Naive thymus-derived CD4-positive, alpha-beta T cell (primary cell): ENCODE data around the gene HOXB4. TPM values are rescaled to one million over a fixed set of nuclear protein-coding genes. Genes with fewer than 3 reads are reported as not detected.

Experiments
- ATAC-seq: fragments of 150-1000 bp; cut with Tn5 transposase; 2 replicates; pipeline ENCODE4 v1.10.0; 2021; ENCODE audit warnings: mild to moderate bottlenecking, moderate library complexity
- CTCF ChIA-PET: fragments of 350-600 bp; sonication (Branson Sonifier 250); formaldehyde crosslinking; loops from one replicate; lab custom pipeline; 2021; ENCODE audit warnings: antibody characterized with exemption; lab: Charles Lee
- POLR2A ChIA-PET: fragments of 350-600 bp; sonication (Branson Sonifier 250); formaldehyde crosslinking; loops from one replicate; lab custom pipeline; 2021; ENCODE audit warnings: antibody characterized with exemption, inconsistent platforms; lab: Charles Lee
- DNase-seq, 9 donors: peaks; one replicate each; pipeline versions ENCODE4 v3.0.0 to v3.0.0-alpha.2; 2020 to 2022; ENCODE audit warnings: mixed read lengths in 1 of 9
- H3K27ac ChIP-seq: one replicate; pipeline ENCODE4 v1.7.0; 2013; ENCODE audit warnings: mild to moderate bottlenecking, low read depth, low read length, moderate library complexity
- H3K27me3 ChIP-seq, 2 donors: one replicate each; pipeline ENCODE4 v1.7.0; 2013; ENCODE audit warnings: low read length in 2 of 2, mild to moderate bottlenecking in 2 of 2, moderate library complexity in 2 of 2; ENCODE audit not compliant: control insufficient read depth in 2 of 2, insufficient read depth in 2 of 2
- H3K36me3 ChIP-seq, 3 experiments: 1 replicate in 2 of 3; 2 replicates in 1 of 3; pipeline ENCODE4 v1.7.0; 2013; ENCODE audit warnings: low read length in 3 of 3, mild to moderate bottlenecking in 3 of 3, moderate library complexity in 1 of 3; ENCODE audit not compliant: insufficient read depth in 3 of 3, control insufficient read depth in 2 of 3
- H3K4me1 ChIP-seq, 2 donors: one replicate each; pipeline ENCODE4 v1.7.0; 2013; ENCODE audit warnings: low read length in 2 of 2, mild to moderate bottlenecking in 2 of 2, moderate library complexity in 1 of 2; ENCODE audit not compliant: control insufficient read depth in 2 of 2, insufficient read depth in 2 of 2
- H3K4me3 ChIP-seq: 2 replicates; pipeline ENCODE4 v1.7.0; 2013; ENCODE audit warnings: mild to moderate bottlenecking, low read length
- H3K9me3 ChIP-seq, 3 experiments: 1 replicate in 2 of 3; 2 replicates in 1 of 3; pipeline ENCODE4 v1.7.0; 2013; ENCODE audit warnings: low read length in 3 of 3; ENCODE audit not compliant: control insufficient read depth in 2 of 3
- H3K27ac Mint-ChIP-seq, 9 donors: one replicate each; pipeline ENCODE4 v1.8.0; 2020 to 2022; ENCODE audit warnings: mixed read lengths in 9 of 9, mild to moderate bottlenecking in 8 of 9, moderate library complexity in 5 of 9, inconsistent platforms in 2 of 9
- H3K27me3 Mint-ChIP-seq, 5 donors: one replicate each; pipeline ENCODE4 v1.8.0; 2021 to 2022; ENCODE audit warnings: mixed read lengths in 5 of 5, mild to moderate bottlenecking in 1 of 5
- H3K36me3 Mint-ChIP-seq, 5 donors: one replicate each; pipeline ENCODE4 v1.8.0; 2020 to 2022; ENCODE audit warnings: mixed read lengths in 5 of 5, mild to moderate bottlenecking in 3 of 5, inconsistent platforms in 1 of 5
- H3K4me1 Mint-ChIP-seq, 7 donors: one replicate each; pipeline ENCODE4 v1.8.0; 2020 to 2022; ENCODE audit warnings: mixed read lengths in 7 of 7, mild to moderate bottlenecking in 3 of 7, inconsistent platforms in 1 of 7
- H3K4me3 Mint-ChIP-seq, 10 donors: one replicate each; pipeline ENCODE4 v1.8.0; 2020 to 2022; ENCODE audit warnings: mild to moderate bottlenecking in 10 of 10, mixed read lengths in 10 of 10, moderate library complexity in 6 of 10, inconsistent platforms in 2 of 10
- H3K9me3 Mint-ChIP-seq, 11 donors: one replicate each; pipeline ENCODE4 v1.8.0; 2020 to 2022; ENCODE audit warnings: mixed read lengths in 11 of 11, mild to moderate bottlenecking in 4 of 11, inconsistent platforms in 1 of 11, moderate library complexity in 1 of 11
- intact Hi-C, 2 donors: fragments of 100-400 bp; cut with micrococcal nuclease; formaldehyde crosslinking; loops; one replicate each; pipeline ENCODE4 v1.15.1; 2023
- polyA plus RNA-seq, 2 donors: library from polyadenylated mRNA; unstranded; fragments of 300-500 nt; fragmentation: Illumina TruSeq; gene quantifications; one replicate each; pipeline ENCODE4 v1.2.3, GENCODE V29; 2021
- total RNA-seq, 6 experiments: library from RNA in 5 of 6; stranded (reverse) in 5 of 6; gene quantifications; 1 replicate in 5 of 6; 2 replicates in 1 of 6; pipeline ENCODE4 v1.2.3 and lab custom pipeline; 2021 to 2026

The HOXB4 gene
- total and polyA plus RNA-seq, 7 experiments from 2014 or later, result 0.34 to 7.9 (median 2.4) TPM; not detected in 2

- Mint-ChIP-seq H3K4me3 (peak overlapping the region in 8 of 10 donors; percentile 6 to 62 (median 31)), H3K27ac (peak overlapping the region in 1 of 9 donors; percentile 80), H3K36me3 (peaks cover 0 to 8% (median 0%) of the 10 kb centered on the region in 5 donors), H3K4me1 (peaks cover 0 to 15% (median 11%) of the 10 kb centered on the region in 7 donors), H3K27me3 (peaks cover 30 to 62% (median 45%) of the 10 kb centered on the region in 5 donors), H3K9me3 (no peaks in the 10 kb centered on the region)
- no peak for ATAC-seq
- no peak for DNase-seq
- H3K27ac ChIP-seq, result no peak overlapping the region
- intact Hi-C loops, result no loop called here
- H3K36me3 ChIP-seq, result no peaks in the 10 kb centered on the region
- CTCF ChIA-PET, result interaction anchor here (0.5 kb wide), 1 partner anchor 549 kb away, joined by 3 read pairs; no protein-coding TSS in a partner anchor
- H3K4me1 ChIP-seq, result peaks cover 0 to 10% of the 10 kb centered on the region in 2 donors
- POLR2A ChIA-PET, result interaction anchor here (0.6 to 1.1 kb wide), 2 partner anchors 14 to 224 kb away, joined by 4 to 6 read pairs; no protein-coding TSS in a partner anchor
- peaks cover 0 to 12% of the 10 kb centered on the region in 2 donors for H3K27me3 ChIP-seq
- H3K9me3 ChIP-seq, result no peaks in the 10 kb centered on the region
- no peak overlapping the region for H3K4me3 ChIP-seq
These were observed 51.3 kb downstream of the HOXB4 start for GRCh38 chr17:48526608-48527546.

Other genes with a start within 250 kb of the HOXB4 start
- gene SKAP1, start 148.1 kb downstream of the HOXB4 start, total RNA-seq, result 100 to 1,000 TPM in 4 of 5 experiments, 10 to 100 TPM in 1; 99.3 to 117 (median 109) TPM
- gene SKAP1, start 148.1 kb downstream of the HOXB4 start, polyA plus RNA-seq, result 100 to 1,000 TPM; 254 to 289 TPM
- gene HOXB1, start 47.3 kb downstream of the HOXB4 start, total RNA-seq, result not detected
- not detected for gene HOXB1, start 47.3 kb downstream of the HOXB4 start, polyA plus RNA-seq
- 10 to 100 TPM in 4 of 5 experiments, 1 to 10 TPM in 1; 3.4 to 46.9 (median 34.2) TPM for gene HOXB2, start 33.2 kb downstream of the HOXB4 start, total RNA-seq
- gene HOXB2, start 33.2 kb downstream of the HOXB4 start, polyA plus RNA-seq, result 10 to 100 TPM in 1 of 2 donors, 1 to 10 TPM in 1; 9.7 to 23.1 TPM
- 10 to 100 TPM in 1 of 5 experiments, 1 to 10 TPM in 3, under 1 TPM in 1; 0.48 to 14.6 (median 7.1) TPM for gene HOXB3, start 11.9 kb upstream of the HOXB4 start, total RNA-seq
- gene HOXB3, start 11.9 kb upstream of the HOXB4 start, polyA plus RNA-seq, result under 1 TPM in 1 of 2 donors, not detected in 1; 0.11 TPM
- gene HOXB5, start 15.4 kb upstream of the HOXB4 start, total RNA-seq, result not detected
- gene HOXB5, start 15.4 kb upstream of the HOXB4 start, polyA plus RNA-seq, result not detected
- under 1 TPM in 1 of 5 experiments, not detected in 4; 0.34 TPM for gene HOXB6, start 26.6 kb upstream of the HOXB4 start, total RNA-seq
- not detected for gene HOXB6, start 26.6 kb upstream of the HOXB4 start, polyA plus RNA-seq
- gene HOXB7, start 32.7 kb upstream of the HOXB4 start, total RNA-seq, result under 1 TPM in 1 of 5 experiments, not detected in 4; 0.31 TPM
- not detected for gene HOXB7, start 32.7 kb upstream of the HOXB4 start, polyA plus RNA-seq
- not detected for gene HOXB8, start 36.9 kb upstream of the HOXB4 start, total RNA-seq
- not detected for gene HOXB8, start 36.9 kb upstream of the HOXB4 start, polyA plus RNA-seq
- gene HOXB9, start 48.0 kb upstream of the HOXB4 start, total RNA-seq, result under 1 TPM in 3 of 5 experiments, not detected in 2; 0.12 to 0.24 (median 0.16) TPM
- gene HOXB9, start 48.0 kb upstream of the HOXB4 start, polyA plus RNA-seq, result not detected
- gene PRAC1, start 144.2 kb upstream of the HOXB4 start, total RNA-seq, result not detected
- not detected for gene PRAC1, start 144.2 kb upstream of the HOXB4 start, polyA plus RNA-seq
- gene PRAC2, start 144.8 kb upstream of the HOXB4 start, total RNA-seq, result not detected
- gene PRAC2, start 144.8 kb upstream of the HOXB4 start, polyA plus RNA-seq, result not detected
- gene HOXB13, start 150.4 kb upstream of the HOXB4 start, total RNA-seq, result not detected
- not detected for gene HOXB13, start 150.4 kb upstream of the HOXB4 start, polyA plus RNA-seq
- gene TTLL6, start 238.9 kb upstream of the HOXB4 start, total RNA-seq, result not detected
- gene TTLL6, start 238.9 kb upstream of the HOXB4 start, polyA plus RNA-seq, result not detected